Mononuclear cell (primary cell): ENCODE data around the gene CDH23. TPM values are rescaled to one million over a fixed set of nuclear protein-coding genes. Genes with fewer than 3 reads are reported as not detected.

Experiments
- H3K27me3 ChIP-seq: 2 replicates; pipeline ENCODE4 v1.6.0; 2011; ENCODE audit warnings: low read length, control low read depth; ENCODE audit not compliant: insufficient read depth
- H3K4me1 ChIP-seq: 2 replicates; pipeline ENCODE4 v1.5.1; 2011; ENCODE audit warnings: mild to moderate bottlenecking, low read length, control low read depth; ENCODE audit not compliant: insufficient read depth
- H3K4me3 ChIP-seq: 2 replicates; pipeline ENCODE4 v1.5.1; 2011; ENCODE audit warnings: mild to moderate bottlenecking, low read length, moderate library complexity
- H3K9me3 ChIP-seq: 2 replicates; pipeline ENCODE4 v1.5.1; 2011; ENCODE audit warnings: low read depth, mild to moderate bottlenecking, control low read depth, low read length
- total RNA-seq: library from RNA; depleted of rRNA; stranded (reverse); fragments of >200 nt; gene quantifications from one replicate; pipeline ENCODE4 v1.2.3, GENCODE V29; 2012

CDH23 gene
- total RNA-seq, 1 donor: 5.0 TPM

GRCh38 chr10:71762324-71762723 is 365.6 kb downstream of the CDH23 start:
- peaks cover 95% of the 10 kb centered on the region for H3K4me1 ChIP-seq
- H3K4me3 ChIP-seq: no peak overlapping the region
- no peaks in the 10 kb centered on the region for H3K9me3 ChIP-seq
- no peaks in the 10 kb centered on the region for H3K27me3 ChIP-seq

- H3K27me3 ChIP-seq: no peaks in the 10 kb centered on the region
- H3K4me1 ChIP-seq: peaks cover 95% of the 10 kb centered on the region
- H3K9me3 ChIP-seq: no peaks in the 10 kb centered on the region
- H3K4me3 ChIP-seq: no peak overlapping the region
These were observed 366.8 kb downstream of the CDH23 start for GRCh38 chr10:71763352-71764127.

- Histone ChIP-seq H3K4me1 (peaks cover 100% of the 10 kb centered on the region), H3K27me3 (no peaks in the 10 kb centered on the region), H3K9me3 (no peaks in the 10 kb centered on the region), H3K4me3 (no peak overlapping the region)
These were observed 368.6 kb downstream of the CDH23 start for GRCh38 chr10:71765176-71765904.

GRCh38 chr10:71765906-71766716 is 369.4 kb downstream of the CDH23 start:
- peaks cover 100% of the 10 kb centered on the region for H3K4me1 ChIP-seq
- no peaks in the 10 kb centered on the region for H3K9me3 ChIP-seq
- no peak overlapping the region for H3K4me3 ChIP-seq
- no peaks in the 10 kb centered on the region for H3K27me3 ChIP-seq

- H3K4me3 ChIP-seq: no peak overlapping the region
These were observed 370.1 kb downstream of the CDH23 start for GRCh38 chr10:71766717-71767419.

GRCh38 chr10:71767420-71768035 is 370.8 kb downstream of the CDH23 start:
- H3K4me1 ChIP-seq: peaks cover 95% of the 10 kb centered on the region
- H3K27me3 ChIP-seq: no peaks in the 10 kb centered on the region
- no peak overlapping the region for H3K4me3 ChIP-seq
- H3K9me3 ChIP-seq: no peaks in the 10 kb centered on the region

More at GRCh38 chr10:71766717-71767419, 370.1 kb downstream of the CDH23 start:
- Histone ChIP-seq H3K27me3 (no peaks in the 10 kb centered on the region), H3K9me3 (no peaks in the 10 kb centered on the region), H3K4me1 (peaks cover 100% of the 10 kb centered on the region)

- H3K4me1 ChIP-seq: peaks cover 85% of the 10 kb centered on the region
- no peaks in the 10 kb centered on the region for H3K9me3 ChIP-seq
- H3K27me3 ChIP-seq: no peaks in the 10 kb centered on the region
- peak overlapping the region; percentile 96 for H3K4me3 ChIP-seq
These were observed 372.6 kb downstream of the CDH23 start for GRCh38 chr10:71769279-71769823.

- Histone ChIP-seq H3K4me1 (peaks cover 85% of the 10 kb centered on the region), H3K9me3 (no peaks in the 10 kb centered on the region), H3K27me3 (no peaks in the 10 kb centered on the region), H3K4me3 (peak overlapping the region; percentile 96)
These were observed 373.5 kb downstream of the CDH23 start for GRCh38 chr10:71770255-71770654.

- no peaks in the 10 kb centered on the region for H3K27me3 ChIP-seq
- peaks cover 85% of the 10 kb centered on the region for H3K4me1 ChIP-seq
These were observed 374.1 kb downstream of the CDH23 start for GRCh38 chr10:71770789-71771188.

GRCh38 chr10:71771204-71771603 is 374.5 kb downstream of the CDH23 start:
- H3K9me3 ChIP-seq: no peaks in the 10 kb centered on the region
- no peaks in the 10 kb centered on the region for H3K27me3 ChIP-seq
- H3K4me1 ChIP-seq: peaks cover 85% of the 10 kb centered on the region
- peak overlapping the region; percentile 96 for H3K4me3 ChIP-seq

More at GRCh38 chr10:71770789-71771188, 374.1 kb downstream of the CDH23 start:
- Histone ChIP-seq H3K9me3 (no peaks in the 10 kb centered on the region), H3K4me3 (peak overlapping the region; percentile 96)

GRCh38 chr10:71771821-71772617 is 375.3 kb downstream of the CDH23 start:
- Histone ChIP-seq H3K4me3 (peak overlapping the region; percentile 96), H3K9me3 (no peaks in the 10 kb centered on the region), H3K27me3 (no peaks in the 10 kb centered on the region), H3K4me1 (peaks cover 85% of the 10 kb centered on the region)

GRCh38 chr10:71772832-71773220 is 376.1 kb downstream of the CDH23 start:
- peak overlapping the region; percentile 96 for H3K4me3 ChIP-seq
- H3K27me3 ChIP-seq: no peaks in the 10 kb centered on the region
- H3K9me3 ChIP-seq: no peaks in the 10 kb centered on the region
- H3K4me1 ChIP-seq: peaks cover 85% of the 10 kb centered on the region

- H3K9me3 ChIP-seq: no peaks in the 10 kb centered on the region
- peaks cover 85% of the 10 kb centered on the region for H3K4me1 ChIP-seq
- no peaks in the 10 kb centered on the region for H3K27me3 ChIP-seq
- H3K4me3 ChIP-seq: peak within 1 kb of the TSS; percentile 96
These were observed 376.7 kb downstream of the CDH23 start, which contains the start of gene VSIR for GRCh38 chr10:71773221-71773971. VSIR (minus strand) TSS chr10:71773520; CDS start chr10:71773439, 81 bp downstream.
